GM12878 (cell line): ENCODE results near the gene ARCN1.

Experiments used
- CBX3 ChIP-seq: fragments of 200-600 bp; sonication (generic); IDR thresholded peaks from 2 replicates; pipeline ENCODE4 v1.6.1; 2016; ENCODE audit warnings: low read depth, borderline replicate concordance
- CEBPB ChIP-seq, 2 experiments: fragments of 150-350 bp in 1 of 2; IDR thresholded peaks; 2 replicates each; pipeline ENCODE4 v1.6.1; 2012 to 2014; ENCODE audit warnings: low read depth in 2 of 2, low read length in 2 of 2, borderline replicate concordance in 1 of 2, inconsistent platforms in 1 of 2
- CTCF ChIP-seq, 3 experiments: IDR thresholded peaks in 2 of 3; conservative IDR thresholded peaks in 1 of 3; 2 replicates each; pipeline ENCODE4 v1.5.1; 2011; ENCODE audit warnings: low read depth in 3 of 3, low read length in 3 of 3, mild to moderate bottlenecking in 3 of 3, control low read depth in 2 of 3, moderate library complexity in 2 of 3, inconsistent platforms in 1 of 3, mixed read lengths in 1 of 3; ENCODE audit not compliant: control insufficient read depth in 2 of 3, insufficient read depth in 1 of 3; ENCODE audit errors: extremely low read depth in 1 of 3
- EGR1 ChIP-seq, 2 experiments: IDR thresholded peaks; 1 replicate in 1 of 2; 2 replicates in 1 of 2; pipeline ENCODE4 v1.6.1; 2011 to 2012; ENCODE audit warnings: low read depth in 2 of 2, low read length in 2 of 2, borderline replicate concordance in 1 of 2, mild to moderate bottlenecking in 1 of 2, moderate library complexity in 1 of 2
- ETV6 ChIP-seq, 2 experiments: fragments of 450-650 bp in 1 of 2; IDR thresholded peaks in 1 of 2; conservative IDR thresholded peaks in 1 of 2; 2 replicates each; pipeline ENCODE4 v1.6.1; 2014; ENCODE audit warnings: antibody characterized with exemption in 1 of 2, borderline replicate concordance in 1 of 2, low read depth in 1 of 2, mild to moderate bottlenecking in 1 of 2, moderate library complexity in 1 of 2
- MYC ChIP-seq: IDR thresholded peaks from 2 replicates; pipeline ENCODE4 v1.6.1; 2011; ENCODE audit warnings: mild to moderate bottlenecking, low read length, moderate library complexity, inconsistent platforms; ENCODE audit not compliant: insufficient read depth, insufficient replicate concordance, insufficient read length, severe bottlenecking
- NFIC ChIP-seq: IDR thresholded peaks from 2 replicates; pipeline ENCODE4 v1.6.1; 2012; ENCODE audit warnings: low read depth, mild to moderate bottlenecking, inconsistent platforms, low read length, moderate library complexity
- NFYB ChIP-seq: IDR thresholded peaks from 2 replicates; pipeline ENCODE4 v1.6.1; 2011; ENCODE audit warnings: low read depth, mild to moderate bottlenecking, low read length, improper control_type of control experiment, moderate library complexity; ENCODE audit not compliant: insufficient read depth
- POLR2A ChIP-seq: IDR thresholded peaks from 2 replicates; pipeline ENCODE4 v1.6.1; 2011; ENCODE audit warnings: low read depth, mild to moderate bottlenecking, low read length
- POLR2AphosphoS5 ChIP-seq: IDR thresholded peaks from 2 replicates; pipeline ENCODE4 v1.6.1; 2011; ENCODE audit warnings: mild to moderate bottlenecking, low read length, inconsistent platforms
- YY1 ChIP-seq: IDR thresholded peaks from 2 replicates; pipeline ENCODE4 v1.6.1; 2011; ENCODE audit warnings: low read depth, mild to moderate bottlenecking, low read length
- ZBTB11 ChIP-seq: fragments of 450-650 bp; formaldehyde crosslinking; IDR thresholded peaks from 2 replicates; pipeline ENCODE4 v1.5.0; 2022; ENCODE audit warnings: mild to moderate bottlenecking, missing genetic modification characterization

GRCh38 chr11:118606844-118607228 lies 34.6 kb downstream of the ARCN1 start:
- TF ChIP-seq CBX3 (no peak), POLR2A (no peak), CTCF (IDR thresholded peaks at IDR 0.05 in 2 of 3, conservative IDR thresholded peaks at IDR 0.05 in 1 of 3; ENCODE audit: control insufficient read depth in 2 of 3, extremely low read depth in 1 of 3, insufficient read depth in 1 of 3, low read depth in 3 of 3, low read length in 3 of 3) (no peak), NFIC (no peak), POLR2AphosphoS5 (no peak), YY1 (no peak), EGR1 (IDR thresholded peaks at IDR 0.05; ENCODE audit: borderline replicate concordance in 1 of 2, low read depth in 2 of 2, low read length in 2 of 2) (no peak), MYC (no peak), CEBPB (IDR thresholded peaks at IDR 0.05; ENCODE audit: borderline replicate concordance in 1 of 2, low read depth in 2 of 2, low read length in 2 of 2) (no peak), ETV6 (conservative IDR thresholded peaks at IDR 0.05 in 1 of 2, IDR thresholded peaks at IDR 0.05 in 1 of 2; ENCODE audit: borderline replicate concordance in 1 of 2, low read depth in 1 of 2) (no peak), ZBTB11 (CRISPR knock-in tag) (no peak), NFYB (no peak)
